ENCODE data around the gene THRB.

Gene THRB

DNA sequence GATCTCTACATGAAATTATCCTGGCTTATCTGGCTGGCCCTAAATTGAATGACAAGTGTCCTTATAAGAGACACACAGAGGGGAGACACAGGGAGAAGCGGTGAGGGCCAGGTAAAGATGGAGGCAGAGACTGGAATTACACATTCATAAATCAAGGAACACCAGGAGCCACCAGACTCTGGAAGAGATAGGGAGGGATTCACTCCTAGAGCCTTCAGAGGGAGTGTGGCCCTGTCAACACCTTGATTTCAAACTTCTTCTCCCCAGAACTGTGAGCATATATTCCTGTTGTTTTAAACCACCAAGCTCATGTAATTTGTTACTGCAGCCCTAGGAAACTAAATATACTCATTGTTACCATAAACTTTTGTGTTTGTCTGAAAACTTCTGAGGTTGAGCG, 193.7 kb downstream of the THRB start:
- no peak for DNase-seq

DNA sequence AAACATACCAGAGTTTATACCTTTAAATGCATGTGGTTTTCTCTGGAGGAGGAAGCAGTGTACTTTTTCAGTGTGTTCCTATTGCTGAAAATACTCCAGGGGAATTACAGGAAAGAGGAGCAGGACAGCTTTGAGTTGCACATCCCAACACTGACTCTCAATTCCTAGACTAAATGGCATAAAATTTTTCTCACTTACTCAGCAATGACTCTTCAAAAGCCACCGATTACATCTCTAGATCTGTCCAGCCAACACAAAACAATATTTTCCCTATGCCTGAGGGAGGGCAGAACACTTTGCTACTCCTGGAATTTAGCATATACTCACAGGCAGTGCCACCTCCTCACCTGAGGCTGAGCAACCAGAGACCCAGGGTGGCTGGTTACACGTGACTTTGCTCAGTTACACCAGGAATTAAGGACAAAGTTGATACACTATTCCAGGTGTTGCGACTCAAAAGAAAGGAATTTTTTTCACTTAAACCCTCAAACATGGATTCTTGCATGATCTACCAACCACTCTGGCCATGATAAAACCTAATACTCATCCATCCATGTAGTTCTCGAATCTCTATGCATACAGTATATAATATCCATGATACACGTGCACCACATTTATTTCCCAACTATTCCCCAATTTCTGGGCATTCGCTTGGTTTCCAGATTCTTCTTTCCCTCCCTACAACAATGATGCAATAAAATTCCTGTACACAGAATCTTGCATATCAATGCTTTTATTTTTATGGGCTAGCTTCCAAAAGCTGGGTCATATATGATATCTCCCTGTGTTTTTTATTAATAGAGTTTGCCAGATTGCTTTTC, 194.6 kb downstream of the THRB start:
- no peak for DNase-seq

DNA sequence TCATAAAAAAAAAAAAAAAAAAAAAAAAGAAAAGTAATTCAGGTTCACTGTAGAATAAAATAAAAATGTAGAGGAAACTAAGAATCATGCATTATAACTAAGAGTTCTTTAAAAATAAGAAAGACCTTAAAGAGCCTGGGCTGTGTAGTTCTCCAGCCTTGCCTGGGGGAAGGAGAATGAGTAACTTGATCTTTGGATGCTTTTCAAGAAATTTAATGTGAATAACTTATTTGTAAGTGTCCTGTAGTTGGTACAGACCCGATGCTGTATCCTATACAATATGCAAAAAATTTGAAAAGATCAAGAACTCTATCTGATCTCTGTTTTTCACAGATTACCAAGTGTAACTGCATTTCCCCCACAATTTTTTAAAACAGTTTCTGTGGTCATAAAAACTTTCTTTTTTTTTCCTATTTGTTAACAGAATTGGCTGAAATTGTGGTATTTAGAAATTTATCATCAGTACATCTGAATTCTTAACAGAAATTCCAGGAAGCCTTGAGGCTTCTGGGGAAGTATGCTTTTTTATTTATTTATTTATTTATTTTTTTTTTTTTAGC, 195.3 kb downstream of the THRB start:
- DNase-seq, result no peak

DNA sequence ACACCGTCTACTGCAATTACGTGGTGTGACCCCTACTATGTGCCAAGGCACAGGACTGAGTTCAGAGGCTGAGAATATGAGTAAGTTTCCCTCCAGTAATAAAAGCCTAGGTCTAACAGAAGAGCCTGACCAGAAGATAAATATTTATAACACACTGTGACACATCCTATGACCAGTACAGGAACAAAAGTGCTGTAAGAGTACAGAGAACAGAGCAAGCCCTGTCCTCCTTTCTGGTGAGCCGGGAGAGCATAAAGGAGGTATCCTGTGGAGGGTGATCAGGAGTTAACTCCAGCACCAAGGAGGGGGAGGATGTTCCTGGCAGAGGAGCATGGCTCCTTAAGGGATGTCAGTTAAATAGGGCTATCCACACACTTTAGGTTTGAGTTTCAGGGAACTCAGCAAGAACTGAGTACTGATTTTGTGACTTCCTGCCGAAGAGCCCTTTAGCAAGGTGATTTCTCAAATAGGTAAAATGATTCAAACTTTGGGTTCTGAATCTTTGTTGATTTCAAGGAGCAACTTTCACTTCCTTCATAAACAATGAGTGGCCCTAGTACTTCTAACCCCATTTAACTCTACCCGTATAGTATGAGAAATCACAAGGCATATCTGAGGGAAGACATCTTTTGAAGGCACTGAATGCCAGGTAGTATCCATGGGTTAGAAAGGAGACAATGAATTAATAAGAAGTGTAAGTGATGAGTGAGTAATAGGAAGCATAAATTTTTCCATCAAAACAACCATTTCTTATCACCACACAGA, 198.0 kb downstream of the THRB start:
- no peak for DNase-seq

- no peak for DNase-seq
Observed at GRCh38 chr3:24294150-24294549, 200.5 kb downstream of the THRB start.

DNA sequence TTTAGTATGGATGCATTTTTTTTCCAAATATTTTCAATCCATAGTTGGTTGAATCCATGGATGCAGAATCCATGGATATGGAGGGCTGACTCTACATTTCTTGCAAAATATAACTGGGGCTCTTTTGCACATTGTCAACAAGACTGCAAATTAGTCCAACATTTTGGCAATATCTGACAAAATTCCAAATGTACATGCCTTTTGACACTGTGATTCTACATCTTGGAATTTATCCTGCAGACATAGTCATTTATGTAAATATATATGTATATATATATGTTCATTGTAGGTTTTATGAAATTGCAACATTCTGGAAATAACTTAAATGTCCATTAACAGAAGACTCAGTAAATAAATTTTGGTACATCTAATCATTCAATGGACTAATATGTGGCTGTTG, 203.0 kb downstream of the THRB start:
- no peak for DNase-seq

GRCh38 chr3:24290596-24290995, 204.1 kb downstream of the THRB start:
- no peak for DNase-seq

GRCh38 chr3:24288496-24289236, 206.0 kb downstream of the THRB start:
- no peak for DNase-seq

DNA sequence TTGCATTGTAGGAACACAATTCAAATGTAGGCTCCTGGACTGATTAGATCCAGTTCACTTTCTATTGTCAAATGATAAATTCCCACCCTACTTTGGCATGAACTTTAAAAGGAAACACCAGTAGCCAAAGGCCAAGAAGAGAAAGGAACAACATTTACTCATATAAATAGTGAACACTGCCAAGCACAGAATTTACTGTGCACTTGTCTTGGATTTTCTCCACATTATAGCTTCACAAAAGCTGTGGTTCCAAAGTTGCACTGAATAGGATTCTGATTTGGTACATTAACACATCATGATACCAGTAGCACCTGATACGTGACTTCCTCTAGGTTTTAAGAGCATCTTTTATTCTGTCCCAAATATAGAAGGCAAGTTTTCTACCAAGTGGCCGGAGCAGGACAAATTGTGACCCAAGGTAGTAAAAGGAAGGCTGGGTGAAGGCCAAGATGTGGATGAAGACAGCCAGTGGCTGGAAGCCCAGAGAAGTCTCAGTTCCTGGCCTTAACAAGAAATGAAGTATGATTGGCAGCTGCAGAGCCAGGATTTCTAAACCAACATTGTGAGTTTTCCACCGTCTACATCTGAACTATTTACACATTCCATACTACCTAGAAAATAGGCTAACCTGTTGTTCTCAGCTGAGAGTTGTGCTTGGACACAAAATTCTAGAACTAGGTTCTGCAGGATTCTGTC, 206.7 kb downstream of the THRB start:
- DNase-seq, result no peak

DNA sequence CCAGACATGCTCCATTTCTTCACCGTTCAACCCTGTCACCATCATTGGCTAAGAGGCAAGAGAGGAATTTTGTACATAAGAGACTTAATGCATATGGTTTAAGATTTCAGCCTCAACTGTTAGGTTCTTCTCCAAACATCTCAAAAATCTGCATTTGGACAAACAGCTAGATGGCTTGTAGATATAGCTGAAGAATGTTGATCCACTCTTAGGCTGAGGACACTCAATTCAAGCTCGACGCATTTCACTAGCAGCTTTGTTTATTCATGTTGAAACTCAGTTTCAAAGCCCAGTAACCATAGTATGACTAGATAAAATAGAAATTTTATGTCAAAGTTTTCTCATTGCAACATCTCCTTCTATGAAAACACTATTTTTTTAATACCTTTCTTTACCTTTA, 208.2 kb downstream of the THRB start:
- DNase-seq, result no peak

DNA sequence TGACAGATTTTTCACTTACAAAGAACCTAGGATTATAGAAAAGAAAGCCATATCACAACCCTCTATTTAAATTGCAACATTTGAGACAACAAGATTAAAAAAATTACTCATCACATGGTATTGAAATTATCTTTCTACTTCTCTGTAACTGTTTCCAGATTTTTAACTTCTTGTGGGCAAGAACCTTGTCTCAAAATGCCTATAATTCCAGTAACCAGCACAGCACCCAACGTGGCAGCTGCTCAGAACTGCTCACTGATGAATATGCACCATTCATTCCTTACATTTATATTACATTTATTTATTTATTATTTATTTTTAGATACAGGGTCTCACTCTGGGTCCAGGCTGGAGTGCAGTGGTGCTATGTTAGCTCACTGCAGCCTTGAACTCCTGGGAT, 216.1 kb downstream of the THRB start:
- DNase-seq, result no peak

- no peak for DNase-seq
Observed at GRCh38 chr3:24273491-24273890, 221.2 kb downstream of the THRB start.

DNA sequence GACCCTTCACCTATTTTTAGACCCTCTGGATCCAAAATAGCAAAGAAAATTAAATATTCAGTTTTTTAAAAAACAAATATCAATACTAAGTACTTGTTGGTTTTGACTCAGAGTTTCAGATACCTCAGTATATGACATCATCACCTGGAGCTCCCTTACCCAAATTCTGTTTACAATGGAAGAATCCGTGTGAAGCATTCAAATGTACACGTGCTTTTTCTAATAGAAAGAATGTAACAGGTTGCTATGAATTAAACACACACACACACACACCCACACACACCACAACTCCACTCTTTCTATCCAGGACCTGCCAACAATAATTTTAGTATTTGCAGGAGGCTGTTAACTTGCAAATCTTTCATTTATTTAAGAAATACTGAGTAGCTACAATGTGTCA, 221.8 kb downstream of the THRB start:
- DNase-seq, result no peak

GRCh38 chr3:24272408-24272807, 222.2 kb downstream of the THRB start:
- no peak for DNase-seq

GRCh38 chr3:24271228-24271627, 223.4 kb downstream of the THRB start:
- no peak for DNase-seq

- DNase-seq, result no peak
Observed at GRCh38 chr3:24270744-24271143, 223.9 kb downstream of the THRB start.

- DNase-seq, result no peak
Observed at GRCh38 chr3:24270204-24270691, 224.4 kb downstream of the THRB start.

- peak; percentile 74 to 78 (median 77) for DNase-seq
Observed at GRCh38 chr3:24264748-24265158, 229.9 kb downstream of the THRB start.

DNA sequence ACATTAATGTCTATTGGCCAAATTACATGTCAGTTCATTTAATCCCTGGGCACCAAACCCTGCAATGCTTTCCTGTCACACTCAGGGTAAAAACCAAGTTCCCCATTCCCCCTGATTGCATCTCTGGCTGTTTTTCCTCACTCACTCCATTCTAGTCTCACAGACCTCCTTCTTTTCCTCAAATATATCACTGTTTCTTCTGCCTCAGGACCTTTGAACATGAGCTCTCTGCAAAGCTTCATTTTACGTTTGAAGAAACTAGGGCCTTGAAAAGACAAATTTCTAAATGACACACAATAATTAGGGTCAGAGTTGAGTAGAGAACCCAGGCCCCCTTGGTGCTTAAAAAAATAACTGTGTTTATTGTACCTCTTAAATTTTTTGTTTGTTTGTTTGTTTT, 230.6 kb downstream of the THRB start:
- no peak for DNase-seq

- DNase-seq, result no peak
Observed at GRCh38 chr3:24263069-24263668, 231.5 kb downstream of the THRB start.

GRCh38 chr3:24261521-24261920, 233.1 kb downstream of the THRB start:
- DNase-seq, result no peak

DNA sequence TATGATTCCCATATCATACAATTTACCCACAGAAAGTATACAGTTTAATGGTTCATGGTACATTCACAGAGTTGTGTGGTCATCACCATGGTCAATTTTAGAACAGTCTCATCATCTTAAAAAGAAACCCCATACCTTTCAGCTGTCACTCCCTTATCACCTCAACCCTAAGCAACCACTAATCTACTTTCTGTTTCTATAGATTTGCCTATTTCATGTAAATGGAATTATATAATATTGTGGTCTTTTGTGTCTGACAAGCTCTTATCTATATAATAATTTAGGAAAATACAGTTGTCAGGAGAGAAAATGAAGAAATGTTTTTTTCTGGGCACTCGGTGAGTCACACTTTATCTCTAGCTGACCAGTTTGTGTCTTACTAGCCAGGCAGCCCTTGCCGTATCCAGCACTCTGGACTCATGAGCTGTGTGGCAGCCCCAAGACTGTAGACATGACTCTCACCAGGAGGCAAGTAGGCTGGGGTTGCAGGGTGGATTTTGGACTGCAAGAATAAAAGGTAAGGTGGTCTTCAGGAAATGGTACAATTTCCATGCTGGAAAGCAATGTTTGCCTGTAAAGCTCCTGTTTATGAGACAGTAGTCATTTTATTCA, 234.6 kb downstream of the THRB start:
- DNase-seq, result no peak
